Muscle of back (tissue), 13 donors: ENCODE results near the gene MC5R. TPM values are rescaled to one million over a fixed set of nuclear protein-coding genes. Genes with fewer than 3 reads are reported as not detected.
A peak's percentile ranks its signal among the peaks of the same experiment; 100 is the strongest.

Experiments used
- DNase-seq, 3 donors: peaks; one replicate each; pipeline versions ENCODE4 v3.0.0 to v3.0.0-alpha.2; 2013
- long read RNA-seq, 9 donors: transcript quantifications; one replicate each; lab custom pipeline, GENCODE V29; 2026
- polyA plus RNA-seq, 10 donors: library from polyadenylated mRNA; unstranded; fragments of 120-200 nt; gene quantifications; one replicate each; pipeline ENCODE4 v1.2.1, GENCODE V29; 2013; ENCODE audit not compliant: insufficient read length in 10 of 10

Gene MC5R
- polyA plus RNA-seq, result 1 to 10 TPM in 8 of 10 donors, under 1 TPM in 2; 0.67 to 3.0 (median 1.4) TPM
- long read RNA-seq, donor 1, result 0 reads
- long read RNA-seq, donor 2, partial matches to known transcripts, result 0 of 2 reads
- long read RNA-seq, donor 2, other reads (novel, unspliced or antisense), result 0 of 2 reads
- long read RNA-seq, donor 3, result 0 reads
- long read RNA-seq, donor 4, partial matches to known transcripts, result 0 of 1 reads
- long read RNA-seq, donor 4, other reads (novel, unspliced or antisense), result 0 of 1 reads
- long read RNA-seq, donor 5, partial matches to known transcripts, result 0 of 1 reads
- long read RNA-seq, donor 5, other reads (novel, unspliced or antisense), result 0 of 1 reads
- long read RNA-seq, donor 6, partial matches to known transcripts, result 0 of 1 reads
- long read RNA-seq, donor 6, other reads (novel, unspliced or antisense), result 0 of 1 reads
- long read RNA-seq, donor 7, partial matches to known transcripts, result 0 of 1 reads
- long read RNA-seq, donor 7, other reads (novel, unspliced or antisense), result 0 of 1 reads
- long read RNA-seq, donor 8, result 0 reads
- long read RNA-seq, donor 9, result 0 reads

DNA sequence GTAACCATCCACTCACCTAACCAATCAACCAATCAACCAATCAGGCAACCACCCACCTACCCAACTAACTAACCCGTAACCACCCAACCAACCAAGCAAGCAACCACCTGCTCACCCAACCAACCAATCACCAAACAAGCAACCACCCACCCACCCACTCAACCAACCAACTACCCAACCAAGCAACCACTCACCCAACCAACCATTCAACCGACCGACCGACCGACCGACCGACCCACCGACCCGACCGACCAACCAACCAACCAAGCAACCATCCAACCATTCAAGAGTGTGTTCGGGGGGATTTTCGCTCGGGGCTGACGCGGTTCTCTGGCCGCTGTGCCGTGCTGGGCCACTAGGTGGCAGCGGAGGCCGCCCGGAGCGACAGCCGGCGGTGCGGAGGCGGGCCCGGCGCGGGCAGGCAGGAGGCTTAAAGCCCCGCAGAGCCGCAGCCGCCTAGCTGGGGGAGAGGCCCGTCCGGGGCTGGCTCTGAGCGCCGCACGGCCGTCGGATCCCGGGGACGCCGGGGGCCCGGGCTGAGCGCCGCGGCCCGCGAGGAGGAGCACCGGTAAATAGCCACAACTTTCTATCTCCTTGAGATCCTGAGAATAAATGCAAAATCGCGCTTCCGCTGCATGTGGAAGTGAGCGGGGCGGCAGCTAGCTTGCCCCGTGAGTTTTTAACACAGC lies at the start of gene MC5R:
MC5R (plus strand) TSS at position 443 of the 689 bp plus-strand sequence. CDS start 1,617 bp downstream, outside the sequence.
- peak; percentile 33 to 75 (median 48) for DNase-seq

DNA sequence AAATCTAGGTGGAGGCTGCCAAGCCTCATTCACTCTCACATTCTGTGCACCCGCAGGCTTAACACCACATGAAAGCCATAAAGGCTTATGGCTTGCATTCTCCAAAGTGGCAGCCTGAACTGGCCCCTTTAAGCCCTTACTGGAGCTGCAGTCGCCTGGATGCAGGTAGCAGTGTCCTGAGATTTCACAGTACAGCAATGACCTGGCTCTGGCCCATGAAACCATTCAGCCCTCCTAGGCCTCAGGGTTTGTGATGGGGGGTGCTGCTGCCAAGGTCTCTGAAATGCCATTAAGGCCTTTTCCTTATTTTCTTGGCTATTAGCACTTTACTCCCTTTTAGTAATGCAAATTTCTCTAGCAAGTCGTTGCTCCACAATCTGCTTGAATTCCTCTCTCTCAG lies 48.9 kb upstream of the MC5R start:
- no peak for DNase-seq

- DNase-seq, result no peak
Observed at GRCh38 chr18:13791181-13791580, 32.8 kb upstream of the MC5R start.

GRCh38 chr18:13793819-13794218 lies 30.1 kb upstream of the MC5R start:
- DNase-seq, result no peak

GRCh38 chr18:13796515-13796914 lies 27.4 kb upstream of the MC5R start:
- no peak for DNase-seq

GRCh38 chr18:13797157-13797611 lies 26.8 kb upstream of the MC5R start:
- peak in 1 of 3 donors; percentile 22 for DNase-seq

DNA sequence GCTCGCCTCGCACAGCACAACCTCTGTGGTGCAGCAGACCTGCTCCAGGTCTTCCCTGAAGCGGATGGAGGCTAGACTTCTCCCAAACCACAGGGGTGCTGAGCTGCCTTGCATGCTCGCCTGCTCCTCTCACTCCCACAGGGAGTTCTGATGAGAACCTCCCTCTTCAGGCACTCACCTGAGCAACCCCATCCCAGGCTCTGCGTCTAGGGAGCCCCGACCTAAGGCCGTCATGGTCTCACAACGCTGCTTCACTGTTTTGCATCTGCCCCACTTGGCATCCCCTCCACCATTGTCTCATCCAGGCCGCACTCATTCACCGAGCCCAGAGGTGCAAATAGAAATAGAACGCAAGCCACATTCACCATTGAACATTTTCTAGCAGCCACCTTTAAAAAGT lies 24.6 kb upstream of the MC5R start:
- DNase-seq, result no peak

DNA sequence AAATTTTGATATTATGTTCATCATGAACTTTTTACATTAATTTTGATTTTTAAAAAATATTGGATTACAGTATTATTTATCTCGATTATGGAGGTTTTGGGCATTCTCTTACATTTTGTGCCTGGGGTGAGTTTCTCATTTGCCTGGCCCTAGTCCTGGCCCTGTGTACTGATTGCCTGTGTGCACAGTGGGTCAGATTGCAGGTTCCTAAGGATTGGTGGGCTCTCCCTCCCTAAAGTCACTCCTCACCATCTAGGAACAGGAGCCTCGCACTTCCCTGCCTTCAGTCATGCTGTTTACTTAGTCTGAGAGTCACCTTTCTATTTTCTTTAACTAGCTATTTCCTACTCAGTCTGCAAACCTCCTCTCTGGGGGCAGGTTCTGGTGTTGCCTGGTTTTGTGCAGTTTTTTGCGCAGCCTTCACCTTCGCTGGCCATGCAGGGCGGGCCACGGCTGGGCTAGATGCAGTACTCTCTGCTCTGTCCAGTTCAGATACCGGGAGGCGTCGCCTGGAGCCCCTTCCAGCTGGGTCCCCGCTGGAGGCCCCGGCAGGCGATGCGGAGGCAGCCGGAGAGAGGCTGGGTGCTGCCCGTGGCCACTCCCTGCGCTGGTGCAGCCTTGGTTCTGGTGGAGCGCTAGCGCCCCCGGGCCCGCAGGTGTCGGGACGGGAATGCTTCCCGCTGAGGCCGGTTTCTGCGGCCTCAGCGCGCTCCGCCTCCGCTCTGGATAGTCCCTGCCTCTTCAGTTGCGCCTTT lies 23.3 kb upstream of the MC5R start:
- DNase-seq, result peak; percentile 19 to 83 (median 74)

DNA sequence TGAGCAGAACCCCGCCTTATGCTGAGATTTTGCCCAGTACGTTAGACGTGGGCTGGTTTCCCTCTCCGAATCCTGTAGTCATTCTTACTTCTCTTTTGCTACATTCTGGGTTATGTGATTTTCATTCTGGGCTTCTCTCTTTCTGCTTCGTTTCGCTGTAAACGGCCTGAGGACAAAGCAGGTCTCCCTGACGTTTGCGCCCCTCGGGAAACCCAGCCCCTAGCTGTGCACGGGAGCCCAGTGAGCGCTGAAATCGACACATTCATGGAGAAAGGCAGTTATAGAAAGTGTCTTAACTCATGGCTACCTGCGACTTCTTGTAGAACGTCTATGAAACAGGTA lies 22.7 kb upstream of the MC5R start:
- DNase-seq, result no peak

DNA sequence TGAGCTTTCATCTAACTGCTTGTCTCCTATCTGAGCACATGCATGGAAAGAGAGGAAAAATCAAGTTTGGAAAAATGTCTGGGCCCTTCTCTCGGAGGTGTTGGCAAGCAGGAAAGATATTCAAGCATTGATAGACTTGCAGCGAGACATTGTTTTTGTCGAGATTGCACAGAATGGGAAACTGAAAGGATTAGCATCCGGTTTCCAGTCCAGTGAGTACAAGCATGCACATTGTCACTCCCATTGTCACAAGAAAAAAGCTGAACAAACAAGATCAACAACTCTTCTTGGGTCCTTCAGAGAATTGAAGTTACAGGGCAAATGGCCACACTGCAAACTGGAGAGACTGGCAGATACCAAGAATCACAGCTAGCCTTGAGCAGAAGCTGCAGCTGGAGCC lies 19.6 kb upstream of the MC5R start:
- no peak for DNase-seq

DNA sequence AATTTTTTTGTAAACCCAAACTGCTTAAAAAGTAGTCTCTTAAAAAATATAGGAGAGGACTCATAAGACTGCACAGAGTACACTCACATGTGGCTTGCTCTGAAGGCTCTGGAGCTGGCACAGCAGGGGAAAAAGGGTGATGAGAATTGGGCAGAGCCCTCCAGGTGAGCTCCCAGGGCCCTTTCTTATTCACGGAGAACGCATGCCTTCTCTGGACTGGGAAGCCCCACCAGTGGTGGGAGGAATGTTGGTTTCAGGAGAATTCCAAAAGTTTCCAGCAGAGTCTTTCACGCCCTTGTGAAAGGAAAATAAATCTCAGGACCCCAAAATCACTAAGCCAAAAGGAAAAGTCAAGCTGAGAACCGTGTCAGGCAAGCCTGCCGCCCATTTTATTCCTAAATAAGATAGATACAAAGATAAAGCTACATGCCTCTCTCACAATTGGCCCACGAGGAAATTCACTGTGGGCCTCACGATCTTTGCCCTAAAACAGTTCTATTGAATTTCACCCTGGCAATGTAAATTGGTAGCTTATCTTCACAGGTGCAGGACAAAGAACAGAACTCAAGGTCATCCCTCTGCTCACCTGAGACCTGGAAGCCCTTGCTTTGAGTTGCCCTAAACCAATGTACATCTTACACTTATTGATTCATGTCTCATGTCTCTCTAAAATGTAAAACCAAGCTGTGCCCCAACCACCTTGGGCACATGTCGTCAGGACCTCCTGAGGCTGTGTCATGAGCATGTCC lies 15.5 kb upstream of the MC5R start:
- no peak for DNase-seq

DNA sequence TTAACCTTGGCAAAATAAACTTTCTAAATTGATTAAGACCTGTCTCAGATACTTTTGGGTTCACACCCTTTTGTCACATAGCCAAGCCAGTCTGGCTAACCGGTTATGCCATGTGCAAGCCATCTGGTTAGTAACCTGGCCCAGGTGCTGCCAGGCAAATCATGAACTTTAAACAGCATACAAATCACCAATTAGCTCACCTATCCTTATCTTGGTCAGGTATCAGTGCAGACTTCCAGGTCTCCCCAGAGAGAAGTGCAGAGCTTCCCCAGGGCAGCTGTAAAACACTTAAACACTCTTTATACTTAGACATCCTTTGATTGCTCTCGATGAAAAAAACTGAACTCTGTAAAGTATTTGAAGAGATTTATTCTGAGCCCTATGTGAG lies 14.9 kb upstream of the MC5R start:
- DNase-seq, result no peak

DNA sequence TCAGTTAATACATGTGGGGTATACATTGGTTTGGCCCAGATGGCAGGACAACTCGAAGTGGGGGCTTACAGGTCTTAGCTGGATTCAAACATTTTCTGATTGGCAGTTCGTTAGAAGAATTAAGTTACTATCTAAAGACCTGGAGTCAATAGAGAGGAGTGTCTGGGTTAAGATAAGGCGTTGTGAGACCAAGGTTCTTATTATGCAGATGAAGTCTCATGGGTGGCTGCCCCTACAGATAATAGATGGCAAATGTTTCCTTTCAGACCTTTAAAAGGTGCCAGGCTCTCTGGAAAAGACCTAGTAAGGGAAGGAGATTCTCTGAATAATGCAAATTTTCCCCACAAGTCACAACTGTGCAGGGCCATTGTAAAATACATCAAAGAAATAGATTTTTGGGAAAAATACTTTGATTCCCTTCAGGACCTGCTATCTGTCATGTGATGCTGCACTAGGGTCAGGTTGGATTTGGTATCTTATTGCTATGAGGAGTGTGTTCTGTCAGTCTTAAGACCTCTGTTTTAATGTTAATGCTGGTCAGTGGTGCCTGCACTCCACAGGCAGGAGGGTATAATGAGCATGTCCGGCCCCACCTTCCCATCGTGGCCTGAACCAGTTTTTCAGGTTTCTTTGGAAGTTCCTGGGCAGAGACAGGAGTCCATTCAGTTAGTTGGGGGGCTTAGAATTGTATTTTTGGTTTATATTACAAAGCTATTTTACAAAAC lies 14.3 kb upstream of the MC5R start:
- DNase-seq, result no peak

GRCh38 chr18:13810950-13811485 lies 12.9 kb upstream of the MC5R start:
- DNase-seq, result no peak

- DNase-seq, result no peak
Observed at GRCh38 chr18:13811993-13812392, 12.0 kb upstream of the MC5R start.

- DNase-seq, result peak; percentile 19 to 69 (median 37)
Observed at GRCh38 chr18:13813271-13813849, 10.6 kb upstream of the MC5R start.

DNA sequence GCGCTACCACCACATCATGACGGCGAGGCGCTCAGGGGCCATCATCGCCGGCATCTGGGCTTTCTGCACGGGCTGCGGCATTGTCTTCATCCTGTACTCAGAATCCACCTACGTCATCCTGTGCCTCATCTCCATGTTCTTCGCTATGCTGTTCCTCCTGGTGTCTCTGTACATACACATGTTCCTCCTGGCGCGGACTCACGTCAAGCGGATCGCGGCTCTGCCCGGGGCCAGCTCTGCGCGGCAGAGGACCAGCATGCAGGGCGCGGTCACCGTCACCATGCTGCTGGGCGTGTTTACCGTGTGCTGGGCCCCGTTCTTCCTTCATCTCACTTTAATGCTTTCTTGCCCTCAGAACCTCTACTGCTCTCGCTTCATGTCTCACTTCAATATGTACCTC lies 2.3 kb downstream of the MC5R start:
- DNase-seq, result no peak

- no peak for DNase-seq
Observed at GRCh38 chr18:13831864-13832508, 8.0 kb downstream of the MC5R start.

DNA sequence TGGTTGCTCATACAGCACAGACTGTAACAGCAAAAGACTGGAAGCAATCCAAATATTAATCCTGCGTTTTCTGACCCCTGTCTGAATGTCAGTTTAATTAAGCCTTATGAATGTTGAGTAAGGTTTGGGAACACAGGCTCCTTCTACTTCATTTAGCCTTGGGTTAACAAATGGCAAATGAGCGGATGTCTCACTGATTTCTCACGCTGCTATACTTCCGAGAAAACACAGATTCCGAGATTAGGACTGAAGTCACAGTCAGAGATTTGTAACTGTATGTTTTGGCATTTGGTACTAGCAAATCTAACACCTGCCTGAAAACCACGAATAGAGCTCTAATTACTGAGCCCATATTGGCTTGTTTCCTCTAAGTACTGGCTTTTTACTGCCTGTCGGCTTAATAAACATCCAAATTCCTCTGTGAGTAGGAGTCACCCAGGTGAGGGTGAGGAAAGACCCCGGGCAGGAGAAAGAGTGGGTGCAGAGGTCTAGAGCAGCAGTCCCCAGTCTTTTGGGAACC lies 10.6 kb downstream of the MC5R start:
- no peak for DNase-seq
